ENCODE measurements around the gene CFAP20DC.
A peak's percentile ranks its signal among the peaks of the same experiment; 100 is the strongest.
"Not testable (repeated sequence)": the region's sequence is repeated elsewhere in the genome, so short reads cannot be mapped to it uniquely, and the experiment has no call there.

CFAP20DC gene

DNA sequence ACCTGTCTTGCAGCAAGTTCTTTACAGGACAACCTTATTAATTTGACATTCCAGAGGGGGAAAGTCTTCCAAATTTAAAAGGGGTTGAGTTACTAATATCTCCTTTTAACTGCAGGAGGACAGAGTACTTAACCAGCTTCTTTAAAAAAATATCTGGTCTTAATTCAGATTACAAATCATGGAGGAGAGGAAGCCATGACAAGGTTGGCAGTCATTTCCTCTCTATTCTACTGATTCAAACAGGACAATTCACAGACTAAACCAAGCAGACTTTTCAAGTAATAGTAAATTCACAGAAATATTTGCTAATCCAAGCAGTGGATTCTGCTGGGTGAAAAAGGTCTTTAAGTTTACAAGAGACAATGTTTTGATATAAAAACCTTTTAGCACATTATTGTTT is 185.3 kb downstream of the CFAP20DC start:
- no peak for DNase-seq

DNA sequence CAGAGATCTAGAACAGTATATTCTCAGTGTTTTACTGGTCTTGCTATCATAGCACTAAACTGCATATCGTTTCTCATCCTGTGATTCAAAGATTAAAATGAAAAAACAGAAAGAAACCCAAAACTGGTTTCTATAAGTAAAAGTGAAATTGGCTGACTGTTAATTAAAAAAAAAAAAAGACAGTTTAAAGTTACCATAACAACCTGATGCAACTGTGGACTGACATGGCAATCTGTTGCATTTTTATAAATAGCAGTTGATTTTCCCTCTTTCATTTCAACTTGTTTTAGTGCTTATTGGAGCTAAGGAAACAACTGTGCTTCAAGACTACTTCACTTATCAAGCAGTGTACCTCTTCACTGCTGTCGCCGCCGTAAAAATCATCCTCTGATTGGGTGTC is 186.6 kb downstream of the CFAP20DC start:
- DNase-seq, result no peak

DNA sequence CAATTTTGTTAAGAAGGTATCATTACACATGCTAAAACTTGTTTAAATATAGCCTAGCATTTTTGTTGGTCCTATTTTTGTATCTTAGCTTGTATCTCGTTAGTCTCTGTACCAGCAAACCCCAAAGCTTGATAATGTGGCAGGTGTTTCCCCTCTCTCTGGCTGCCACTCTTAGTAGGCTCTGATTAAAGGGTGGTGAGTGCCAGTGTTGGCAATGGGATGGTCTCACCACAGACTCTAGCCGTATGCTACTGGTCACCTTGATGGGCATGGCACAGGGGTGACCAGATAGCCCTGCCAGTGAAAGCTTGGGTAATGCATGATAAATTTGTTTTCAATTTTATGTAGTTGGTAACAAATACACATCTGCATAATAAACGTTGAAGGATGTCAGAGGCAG is 188.3 kb downstream of the CFAP20DC start:
- DNase-seq, result no peak

DNA sequence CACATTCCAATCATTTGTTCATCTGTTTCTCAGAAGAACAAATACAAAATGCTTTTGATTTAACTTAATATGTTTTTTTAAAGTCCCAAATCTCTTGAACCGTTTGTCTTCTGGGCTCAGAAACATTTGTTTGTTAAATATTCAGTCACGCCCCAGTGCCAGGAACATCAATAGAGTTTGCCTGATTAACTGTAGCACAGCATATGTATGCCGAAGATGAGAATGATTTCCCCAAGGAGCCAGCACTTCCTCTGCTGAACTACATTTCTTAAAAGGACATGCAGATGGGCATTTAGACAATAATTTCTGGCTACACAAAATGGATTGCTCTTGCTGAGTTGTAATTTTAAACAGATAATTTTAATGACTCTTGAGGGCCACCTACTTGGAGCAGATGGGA is 191.7 kb downstream of the CFAP20DC start:
- no peak for DNase-seq

DNA sequence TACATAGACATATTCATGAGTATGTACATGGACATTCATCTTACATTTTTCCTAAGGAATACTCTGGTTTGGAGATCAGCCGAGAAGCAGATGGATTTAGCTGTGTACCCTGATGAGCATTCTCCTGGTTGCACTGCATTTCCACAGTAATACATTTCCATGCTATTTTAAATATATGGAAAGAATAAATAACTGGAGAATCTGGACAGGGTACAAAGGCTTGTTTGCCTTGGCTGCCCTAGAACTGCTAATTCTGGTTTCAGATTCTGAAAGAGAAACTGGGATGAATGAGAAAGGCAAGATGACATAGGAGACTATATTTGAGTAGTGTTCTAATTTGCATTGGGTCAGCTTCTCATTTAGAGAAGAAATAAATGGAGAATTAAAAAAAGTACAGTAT is 192.4 kb downstream of the CFAP20DC start:
- no peak for DNase-seq

DNA sequence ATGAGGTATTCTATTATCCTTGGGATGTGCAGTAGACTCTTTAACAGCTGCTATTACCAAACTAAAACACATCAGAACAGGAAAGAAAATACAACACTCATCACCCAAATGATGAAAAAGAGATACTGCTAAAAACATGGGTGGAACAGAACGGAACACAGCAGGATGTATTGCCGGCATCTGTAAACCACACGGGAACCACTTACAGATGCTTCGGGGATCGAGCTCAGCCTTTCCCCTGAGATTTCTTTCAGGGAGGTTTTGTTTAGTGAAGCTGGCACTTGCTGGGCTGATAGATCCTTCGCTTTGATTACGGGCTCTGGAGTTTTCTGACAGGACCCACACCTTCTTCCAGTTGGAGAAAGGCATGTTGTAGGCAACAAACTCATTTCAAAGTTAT is 201.0 kb downstream of the CFAP20DC start:
- DNase-seq, result no peak

DNA sequence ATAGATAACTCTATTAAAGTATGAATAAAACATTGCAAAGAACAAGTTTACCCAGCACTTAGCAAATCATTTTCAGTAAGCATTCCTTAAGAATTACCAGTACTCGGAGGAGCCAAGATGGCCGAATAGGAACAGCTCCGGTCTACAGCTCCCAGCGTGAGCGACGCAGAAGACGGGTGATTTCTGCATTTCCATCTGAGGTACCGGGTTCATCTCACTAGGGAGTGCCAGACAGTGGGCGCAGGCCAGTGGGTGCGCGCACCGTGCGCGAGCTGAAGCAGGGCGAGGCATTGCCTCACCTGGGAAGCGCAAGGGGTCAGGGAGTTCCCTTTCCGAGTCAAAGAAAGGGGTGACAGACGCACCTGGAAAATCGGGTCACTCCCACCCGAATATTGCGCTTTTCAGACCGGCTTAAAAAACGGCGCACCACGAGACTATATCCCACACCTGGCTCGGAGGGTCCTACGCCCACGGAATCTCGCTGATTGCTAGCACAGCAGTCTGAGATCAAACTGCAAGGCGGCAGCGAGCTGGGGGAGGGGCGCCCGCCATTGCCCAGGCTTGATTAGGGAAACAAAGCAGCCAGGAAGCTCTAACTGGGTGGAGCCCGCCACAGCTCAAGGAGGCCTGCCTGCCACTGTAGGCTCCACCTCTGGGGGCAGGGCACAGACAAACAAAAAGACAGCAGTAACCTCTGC is 207.6 kb downstream of the CFAP20DC start:
- not testable (repeated sequence) for DNase-seq

DNA sequence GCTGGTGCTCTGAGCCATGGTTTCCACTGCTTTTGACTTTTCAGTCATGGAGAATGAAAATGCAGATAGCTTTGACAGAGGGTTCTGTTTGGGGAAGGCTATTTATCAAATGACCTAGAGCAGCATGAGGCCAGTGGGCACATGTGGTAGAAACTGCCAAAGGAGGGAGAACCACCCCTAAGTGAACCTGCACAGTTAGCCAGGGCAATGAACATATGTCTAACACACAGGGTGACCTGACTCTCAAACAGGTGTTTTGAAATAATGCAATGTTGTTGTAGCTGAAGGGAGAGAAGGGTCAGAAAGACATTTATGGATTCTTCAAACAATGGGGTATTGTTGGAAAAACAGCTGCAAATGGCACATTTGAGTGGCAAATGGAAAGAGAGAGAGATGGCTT is 208.9 kb downstream of the CFAP20DC start:
- DNase-seq, result no peak

DNA sequence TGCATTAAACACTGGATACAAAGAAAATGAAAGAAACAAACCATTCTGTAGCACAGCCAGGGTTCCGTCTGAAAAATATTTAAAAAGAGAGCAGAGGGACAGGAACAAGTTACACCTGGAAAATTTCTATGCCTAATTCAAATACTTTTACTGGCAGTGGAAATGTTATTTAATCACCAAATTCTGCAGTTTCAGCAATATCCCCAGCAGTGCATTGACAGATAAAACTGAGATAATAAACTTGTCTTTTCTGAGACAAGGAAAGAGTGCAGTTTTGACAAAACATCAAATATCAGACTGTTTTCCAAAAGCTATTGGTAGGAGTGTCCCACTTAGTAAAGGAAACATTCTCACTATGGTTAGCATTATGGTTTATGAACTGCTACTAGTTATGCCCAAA is 209.9 kb downstream of the CFAP20DC start:
- DNase-seq, result no peak

DNA sequence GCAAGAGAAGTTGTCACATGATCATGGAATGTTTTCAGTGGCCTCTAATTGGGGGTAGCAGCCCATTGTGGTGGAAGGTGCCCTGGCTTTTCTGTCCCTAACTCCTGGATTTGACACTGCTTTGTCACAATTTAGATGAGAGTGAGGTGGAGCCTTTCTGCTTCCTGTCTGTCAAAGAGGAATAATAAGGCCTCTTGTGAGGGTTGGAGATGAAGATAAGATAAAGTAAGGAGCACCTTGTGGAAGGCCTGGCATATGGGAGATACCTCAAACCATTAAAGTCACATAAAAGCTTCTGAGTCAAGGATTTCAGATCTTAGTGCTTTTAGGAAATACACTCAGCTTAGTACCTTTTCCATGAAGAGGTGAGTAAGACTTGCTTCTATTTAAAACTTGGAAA is 210.6 kb downstream of the CFAP20DC start:
- DNase-seq, result no peak

DNA sequence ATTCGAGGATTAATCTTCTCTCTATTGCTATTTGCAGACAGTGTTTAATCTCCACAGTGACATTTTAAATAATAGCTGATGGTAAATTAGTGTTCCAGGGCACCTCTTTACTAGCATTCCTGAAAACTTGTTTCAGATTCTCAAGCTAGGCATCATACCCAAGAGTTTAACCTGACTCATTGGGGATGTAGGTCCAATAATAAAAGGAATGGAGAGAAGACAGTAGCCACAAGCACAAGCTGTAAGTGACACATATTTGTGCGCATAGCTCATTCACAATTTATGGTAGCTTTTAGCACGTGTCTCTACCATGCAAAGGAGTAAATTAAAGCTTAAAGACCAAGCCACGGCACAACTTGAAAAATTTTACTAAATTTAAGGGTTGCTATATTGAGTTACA is 212.0 kb downstream of the CFAP20DC start:
- DNase-seq, result no peak

DNA sequence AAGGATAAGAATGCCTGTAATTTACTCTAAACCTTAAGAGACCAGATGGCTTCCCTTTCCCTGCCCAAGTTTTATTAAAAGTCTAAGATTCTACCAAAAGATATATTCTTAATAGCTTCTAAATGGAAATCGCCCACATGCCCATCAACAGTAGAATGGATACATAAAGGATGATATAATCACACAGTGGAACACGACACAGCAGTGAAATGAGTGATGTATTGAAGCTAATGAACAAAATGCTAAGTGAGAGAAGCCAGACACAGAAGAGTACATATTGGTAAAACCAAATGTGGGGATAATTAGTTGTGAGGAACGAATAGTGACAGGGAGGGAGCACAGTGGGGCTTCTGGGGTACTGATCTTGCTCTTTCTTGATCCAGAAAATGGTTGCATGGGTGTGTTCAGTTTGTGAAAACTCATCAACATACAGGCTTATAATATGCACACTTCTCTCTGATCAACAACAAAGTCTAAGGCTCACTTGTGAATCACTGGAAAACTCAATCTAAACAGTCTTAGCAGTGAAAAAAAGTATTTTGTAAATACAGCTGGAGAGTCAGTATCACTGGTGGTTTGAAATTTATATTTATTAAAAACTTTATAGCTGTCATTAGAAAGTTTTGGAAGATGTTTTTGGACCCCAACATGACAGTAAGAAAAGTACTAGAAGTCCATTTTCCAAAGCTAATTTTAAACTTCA is 212.5 kb downstream of the CFAP20DC start:
- no peak for DNase-seq

DNA sequence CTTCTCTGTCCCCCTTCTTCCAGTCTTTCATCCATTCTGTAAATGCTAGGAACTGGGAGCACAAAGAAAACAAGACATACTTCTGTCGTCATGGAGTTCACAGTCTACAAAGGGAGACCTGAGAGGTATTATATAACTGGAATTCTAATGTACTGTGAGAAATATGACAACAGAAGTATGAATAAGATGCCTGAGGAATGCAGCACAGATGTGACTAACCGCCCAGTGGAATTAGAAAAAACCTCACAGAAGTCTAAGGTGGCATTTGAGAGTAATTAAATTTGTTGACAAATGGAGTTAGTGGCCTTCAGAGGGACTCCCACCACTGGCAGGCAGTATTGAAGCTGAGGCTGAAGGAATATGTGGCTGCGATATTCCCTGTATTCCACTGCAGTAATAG is 214.7 kb downstream of the CFAP20DC start:
- DNase-seq, result no peak

DNA sequence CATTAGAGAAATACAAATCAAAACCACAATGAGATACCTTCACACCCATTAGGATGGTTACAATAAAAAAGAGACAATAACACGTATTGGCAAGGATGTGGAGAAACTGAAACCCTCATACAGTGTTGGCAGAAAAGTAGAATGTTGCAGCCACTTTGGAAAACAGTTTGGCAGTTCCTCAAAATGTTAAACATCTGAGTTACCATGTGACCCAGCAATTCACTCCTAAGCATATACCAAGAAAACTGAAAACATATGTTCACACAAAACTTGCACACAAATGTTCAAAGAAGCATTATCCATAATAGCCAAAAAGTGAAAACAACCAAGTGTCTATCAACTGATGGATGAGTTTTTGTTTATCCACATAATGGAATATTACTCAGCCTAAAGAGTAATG is 216.3 kb downstream of the CFAP20DC start:
- DNase-seq, result no peak

DNA sequence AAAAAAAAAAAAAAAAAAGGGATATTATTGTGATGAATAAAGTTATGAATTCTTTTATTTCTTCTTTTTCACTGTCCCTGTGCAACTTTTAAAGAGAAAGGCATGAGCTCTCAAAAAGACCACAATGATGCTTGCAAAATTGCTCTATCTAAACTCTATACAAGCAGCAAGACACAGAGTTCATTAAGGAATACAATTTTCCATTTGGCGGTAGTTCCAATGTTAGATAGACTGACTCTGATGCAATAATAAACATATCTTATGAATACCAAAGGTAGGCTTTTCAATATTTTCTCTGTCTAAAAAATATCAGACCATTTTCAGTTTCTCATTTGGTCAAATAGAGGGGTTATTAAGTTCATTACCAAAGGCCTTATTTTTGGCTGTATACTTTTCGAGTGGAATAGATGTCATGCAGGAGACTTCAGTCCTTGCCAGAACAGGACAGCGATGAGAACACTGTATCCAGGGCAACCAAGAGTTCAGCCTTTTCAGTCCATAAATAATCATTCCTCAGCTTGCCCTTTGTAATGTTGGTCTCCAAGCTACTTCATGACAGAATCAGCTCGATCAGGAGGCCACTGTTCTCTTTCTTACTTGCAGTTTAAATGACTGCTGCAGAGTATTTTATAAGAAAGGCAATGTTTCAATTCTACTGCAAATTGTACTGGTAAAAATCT is 220.4 kb downstream of the CFAP20DC start:
- no peak for DNase-seq

DNA sequence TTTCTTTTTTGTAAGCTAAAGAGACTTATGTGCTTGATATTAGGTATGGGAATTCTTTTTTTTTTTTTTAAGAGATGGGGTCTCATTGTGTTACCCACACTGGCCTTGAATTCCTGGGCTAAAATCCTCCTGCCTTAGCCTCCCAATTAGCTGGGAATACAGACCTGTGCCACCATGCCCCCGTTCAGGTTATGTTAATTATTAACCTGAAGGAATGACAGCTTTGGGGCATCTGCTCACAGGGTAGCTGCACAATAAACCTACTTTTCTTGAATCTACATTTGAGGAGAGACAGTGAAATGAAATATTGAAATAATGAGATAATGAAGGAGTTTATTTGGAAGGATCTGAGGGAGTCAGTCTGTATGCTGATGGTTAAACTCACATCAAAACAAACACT is 225.0 kb downstream of the CFAP20DC start:
- DNase-seq, result no peak

DNA sequence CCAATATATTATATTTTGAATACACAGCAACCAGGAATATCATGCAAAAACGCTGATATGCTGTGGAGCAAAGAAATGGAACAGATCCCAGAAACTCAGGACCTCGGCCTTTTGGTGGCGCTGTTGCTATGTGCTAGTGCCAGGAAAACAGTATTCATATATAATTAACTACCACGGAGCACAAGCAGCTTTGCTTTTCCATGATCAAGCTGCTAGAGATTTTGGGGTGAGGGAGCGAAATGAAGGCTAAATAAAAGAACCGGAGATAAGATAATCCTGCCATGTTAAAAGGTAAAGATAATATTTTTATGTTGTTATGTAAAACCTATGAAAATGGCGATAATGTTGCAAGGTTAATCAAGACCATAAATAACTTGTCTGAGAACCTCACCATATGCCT is 225.5 kb downstream of the CFAP20DC start:
- peak; percentile 61 to 69 for DNase-seq

DNA sequence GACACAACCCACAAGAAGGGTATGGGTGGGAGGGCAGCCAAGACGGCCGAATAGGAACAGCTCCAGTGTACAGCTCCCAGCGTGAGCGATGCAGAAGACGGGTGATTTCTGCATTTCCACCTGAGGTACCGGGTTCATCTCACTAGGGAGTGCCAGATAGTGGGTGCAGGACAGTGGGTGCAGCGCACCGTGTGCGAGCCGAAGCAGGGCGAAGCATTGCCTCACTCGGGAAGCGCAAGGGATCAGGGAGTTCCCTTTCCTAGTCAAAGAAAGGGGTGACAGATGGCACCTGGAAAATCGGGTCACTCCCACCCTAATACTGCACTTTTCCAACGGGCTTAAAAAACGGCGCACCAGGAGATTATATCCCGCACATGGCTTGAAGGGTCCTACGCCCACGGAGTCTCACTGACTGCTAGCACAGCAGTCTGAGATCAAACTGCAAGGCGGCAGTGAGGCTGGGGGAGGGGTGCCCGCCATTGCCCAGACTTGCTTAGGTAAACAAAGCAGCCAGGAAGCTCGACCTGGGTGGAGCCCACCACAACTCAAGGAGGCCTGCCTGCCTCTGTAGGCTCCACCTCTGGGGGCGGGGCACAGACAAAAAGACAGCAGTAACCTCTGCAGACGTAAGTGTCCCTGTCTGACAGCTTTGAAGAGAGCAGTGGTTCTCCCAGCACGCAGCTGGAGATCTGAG is 243.1 kb downstream of the CFAP20DC start:
- DNase-seq, result not testable (repeated sequence)

DNA sequence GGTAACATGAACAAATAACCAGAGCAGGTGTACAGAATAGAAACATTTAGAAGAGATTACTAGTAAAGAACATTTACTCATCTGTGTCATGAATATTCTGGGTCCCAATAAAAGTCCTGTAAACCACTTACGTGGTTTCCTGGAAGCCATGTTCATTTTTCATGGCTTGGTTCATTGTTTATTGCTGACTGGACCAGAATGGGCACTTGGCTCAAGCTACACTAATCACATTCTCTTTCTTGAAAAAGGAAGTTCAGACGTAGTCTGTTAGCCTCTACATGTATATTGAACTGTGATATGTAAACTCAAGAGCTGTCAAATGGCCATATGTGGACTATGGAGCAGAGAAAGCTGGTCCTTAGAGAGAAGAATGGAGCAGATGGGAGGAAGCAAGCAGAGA is 244.9 kb downstream of the CFAP20DC start:
- no peak for DNase-seq

DNA sequence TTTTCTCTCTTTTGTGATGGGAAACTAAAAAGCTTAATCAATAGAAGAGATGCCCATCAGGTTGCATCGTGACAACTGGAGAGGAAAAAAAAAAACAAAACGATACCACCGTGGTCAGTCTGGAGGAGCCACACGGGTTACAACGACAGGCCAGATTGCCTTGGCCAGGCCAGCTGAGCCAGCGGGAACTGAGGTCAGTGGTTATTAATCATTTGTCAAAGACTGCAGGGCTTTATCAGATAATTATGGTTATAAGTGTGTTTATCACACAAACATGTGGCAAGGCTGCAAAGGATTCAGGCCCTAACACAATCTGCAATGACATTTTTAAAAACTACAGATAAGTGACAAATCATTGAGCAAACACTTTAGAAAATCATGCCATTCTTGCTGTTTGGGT is 248.3 kb downstream of the CFAP20DC start:
- no peak for DNase-seq

DNA sequence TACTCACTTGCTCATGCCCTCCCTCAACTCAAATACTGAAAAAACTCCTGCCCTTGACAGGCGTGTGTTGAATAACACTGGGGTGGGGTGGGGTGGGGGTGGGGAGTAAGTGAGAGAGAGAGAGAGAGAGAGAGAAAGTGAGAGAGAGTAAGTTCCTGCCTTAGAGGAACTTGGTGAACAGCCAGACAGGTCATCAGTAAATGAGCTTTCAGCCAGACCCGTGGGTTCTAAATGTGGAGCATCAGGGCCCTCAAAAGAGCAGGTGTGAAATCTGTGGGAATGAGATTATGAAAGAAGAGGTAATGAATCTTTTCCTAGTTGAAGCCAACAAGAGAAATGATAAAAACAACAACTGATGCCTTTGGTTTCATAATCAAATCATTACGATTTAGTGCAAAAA is 248.9 kb downstream of the CFAP20DC start:
- DNase-seq, result no peak

DNA sequence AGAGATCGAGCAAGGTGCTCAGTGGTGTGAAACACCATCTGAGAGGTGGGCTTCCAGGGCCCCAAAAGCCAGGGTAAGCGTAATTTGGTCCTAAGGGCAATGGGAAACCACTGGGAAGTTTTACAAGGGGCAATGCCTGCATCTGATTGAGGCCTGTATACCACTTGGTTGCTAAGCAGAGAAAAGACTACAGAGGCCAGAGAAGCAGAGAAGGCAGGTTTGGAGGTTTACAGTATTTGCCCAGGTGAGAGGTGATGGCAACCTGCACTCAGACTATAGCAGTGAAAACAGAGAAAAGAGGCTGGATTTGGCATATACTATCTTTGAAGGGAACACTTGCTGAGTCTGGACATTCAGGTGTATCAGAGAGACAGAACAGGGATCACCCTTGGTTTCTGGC is 249.8 kb downstream of the CFAP20DC start:
- no peak for DNase-seq

DNA sequence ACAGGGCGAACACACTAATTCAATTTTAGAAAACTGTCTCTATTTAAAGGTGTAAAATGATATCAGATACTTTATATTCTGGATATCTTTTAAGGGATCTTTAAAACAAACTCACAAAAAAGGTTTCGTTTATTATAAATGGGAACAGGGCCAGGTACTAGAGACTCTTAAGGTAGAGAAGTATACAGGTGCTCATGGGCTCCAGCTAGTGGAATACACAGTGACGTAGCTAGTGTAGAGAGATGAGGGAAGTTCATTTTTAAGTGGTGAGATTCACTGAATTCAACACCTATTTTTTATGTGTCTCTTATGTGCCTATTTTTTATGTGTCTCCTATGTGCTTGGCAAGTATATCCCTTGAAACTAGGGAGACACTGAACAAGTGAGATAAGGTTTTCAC is 250.6 kb downstream of the CFAP20DC start:
- no peak for DNase-seq

DNA sequence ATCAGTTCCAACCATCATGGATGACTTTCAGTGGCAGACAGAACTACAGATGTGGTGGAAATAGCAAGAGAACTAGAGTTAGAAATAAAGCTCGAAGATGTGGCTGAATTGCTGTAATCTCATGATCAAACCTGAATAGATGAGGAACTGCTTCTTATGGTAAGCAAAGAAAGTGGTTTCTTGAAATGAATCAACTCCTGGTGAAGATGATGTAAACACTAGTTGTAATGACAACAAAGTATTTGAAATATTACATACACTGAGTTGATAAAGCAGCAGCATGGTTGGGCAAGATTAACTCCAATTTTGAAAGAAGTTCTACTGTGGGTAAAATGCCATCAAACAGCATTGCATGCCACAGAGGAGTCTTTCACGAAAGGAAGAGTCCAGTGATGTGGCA is 251.5 kb downstream of the CFAP20DC start:
- DNase-seq, result no peak

Data from NCI-H2081 (cell line).